Esophagus squamous epithelium (tissue), 5 donors: ENCODE data around the gene MED15. TPM values are rescaled to one million over a fixed set of nuclear protein-coding genes. Genes with fewer than 3 reads are reported as not detected.
"Not testable (repeated sequence)": the region's sequence is repeated elsewhere in the genome, so short reads cannot be mapped to it uniquely, and the experiment has no call there.

Experiments used
- DNase-seq: peaks from one replicate; lab custom pipeline; 2025; lab: John Stamatoyannopoulos, UW
- H3K27ac ChIP-seq, 4 donors: fragments of 200-600 bp; sonication (generic); one replicate each; pipeline ENCODE4 v1.5.1; 2016 to 2019; ENCODE audit warnings: mild to moderate bottlenecking in 1 of 4
- H3K27me3 ChIP-seq, 4 donors: fragments of 200-600 bp; sonication (generic); 1 replicate in 3 of 4; 2 replicates in 1 of 4; pipeline versions ENCODE4 v1.5.1 to v1.6.0; 2017 to 2021; ENCODE audit warnings: antibody characterized with exemption in 1 of 4
- H3K36me3 ChIP-seq, 3 donors: fragments of 200-600 bp; sonication (generic); one replicate each; pipeline ENCODE4 v1.5.1; 2016 to 2019
- H3K4me1 ChIP-seq, 3 donors: fragments of 200-600 bp; sonication (generic); one replicate each; pipeline ENCODE4 v1.5.1; 2017 to 2019
- H3K4me3 ChIP-seq, 4 donors: fragments of 200-600 bp; sonication (generic); 1 replicate in 3 of 4; 2 replicates in 1 of 4; pipeline ENCODE4 v1.5.1; 2016 to 2019; ENCODE audit warnings: mild to moderate bottlenecking in 2 of 4, moderate library complexity in 1 of 4
- H3K9me3 ChIP-seq, 3 donors: fragments of 200-600 bp; sonication (generic); one replicate each; pipeline ENCODE4 v1.5.1; 2016 to 2019
- CTCF ChIP-seq, 6 experiments: fragments of 450-650 bp in 4 of 6; fragments of 200-600 bp in 2 of 6; sonication (generic) in 2 of 6; IDR thresholded peaks; one replicate each; pipeline ENCODE4 v1.5.1; 2016 to 2019; ENCODE audit warnings: antibody characterized with exemption in 6 of 6, mild to moderate bottlenecking in 4 of 6, moderate library complexity in 4 of 6
- POLR2A ChIP-seq, 4 donors: fragments of 450-650 bp; IDR thresholded peaks; one replicate each; pipeline ENCODE4 v1.6.1; 2017; ENCODE audit warnings: antibody characterized with exemption in 4 of 4, mild to moderate bottlenecking in 4 of 4, moderate library complexity in 3 of 4
- WGBS, 2 donors: methylation state at CpG; one replicate each; pipeline ENCODE4 v1.1.5; 2018; 5-methylcytosine and 5-hydroxymethylcytosine counted together
- intact Hi-C: fragments of 100-400 bp; cut with DNase I; formaldehyde crosslinking; loops from one replicate; pipeline ENCODE4 v1.15.0; 2022
- total RNA-seq, 4 donors: library from RNA; depleted of rRNA; stranded (reverse); fragments of >200 nt; gene quantifications; one replicate each; pipeline ENCODE4 v1.1.0, GENCODE V29; 2016
- donor health status: DM: yes; HTN: yes; CAD: no.

MED15 gene
- total RNA-seq, 4 donors from 2014 or later: 31.6 to 51.4 (median 46.1) TPM

- no peak for DNase-seq
- TF ChIP-seq POLR2A (IDR thresholded peaks at IDR 0.05) (no peak), CTCF (IDR thresholded peaks at IDR 0.05) (no peak)
- intact Hi-C loops: no loop called here
- no peaks in the 10 kb centered on the region for H3K36me3 ChIP-seq
- no peaks in the 10 kb centered on the region for H3K27me3 ChIP-seq
- H3K9me3 ChIP-seq: no peaks in the 10 kb centered on the region
- H3K4me3 ChIP-seq: no peak overlapping the region
- 68 to 90% methylated on average over 16 to 18 of the region's 19 CpGs for WGBS, 2 donors
- H3K27ac ChIP-seq: no peak overlapping the region
- peaks cover 0 to 16% (median 5%) of the 10 kb centered on the region in 3 donors for H3K4me1 ChIP-seq
Observed at GRCh38 chr22:20615533-20616450, 108.4 kb downstream of the MED15 start.

- Histone ChIP-seq H3K27ac (no peak overlapping the region), H3K4me3 (no peak overlapping the region), H3K4me1 (peaks cover 0 to 16% (median 5%) of the 10 kb centered on the region in 3 donors), H3K27me3 (no peaks in the 10 kb centered on the region), H3K9me3 (no peaks in the 10 kb centered on the region), H3K36me3 (no peaks in the 10 kb centered on the region)
- TF ChIP-seq CTCF (IDR thresholded peaks at IDR 0.05): no peak
- no peak for TF ChIP-seq POLR2A (IDR thresholded peaks at IDR 0.05)
- intact Hi-C loops: no loop called here
- no peak for DNase-seq
- 88 to 91% methylated on average over 3 to 10 of the region's 10 CpGs for WGBS, 2 donors
Observed at GRCh38 chr22:20616451-20617043, 109.1 kb downstream of the MED15 start.

GRCh38 chr22:20618488-20618887 is 111.1 kb downstream of the MED15 start:
- WGBS, 2 donors: 57 to 61% methylated on average over 3 of the region's 4 CpGs
- no peak overlapping the region for H3K4me3 ChIP-seq
- no peak for DNase-seq
- no peak overlapping the region for H3K27ac ChIP-seq
- H3K9me3 ChIP-seq: no peaks in the 10 kb centered on the region
- no peak for TF ChIP-seq CTCF (IDR thresholded peaks at IDR 0.05)
- no peak for TF ChIP-seq POLR2A (IDR thresholded peaks at IDR 0.05)
- no peaks in the 10 kb centered on the region for H3K27me3 ChIP-seq
- H3K36me3 ChIP-seq: no peaks in the 10 kb centered on the region
- peaks cover 0 to 16% (median 5%) of the 10 kb centered on the region in 3 donors for H3K4me1 ChIP-seq
- intact Hi-C loops: no loop called here

- no peaks in the 10 kb centered on the region for H3K27me3 ChIP-seq
- WGBS, 2 donors: 87 to 89% methylated on average over 6 to 8 of the region's 8 CpGs
- no peak overlapping the region for H3K27ac ChIP-seq
- TF ChIP-seq POLR2A (IDR thresholded peaks at IDR 0.05) (no peak), CTCF (IDR thresholded peaks at IDR 0.05) (no peak)
- H3K36me3 ChIP-seq: no peaks in the 10 kb centered on the region
- DNase-seq: no peak
- peaks cover 0 to 16% (median 5%) of the 10 kb centered on the region in 3 donors for H3K4me1 ChIP-seq
- H3K4me3 ChIP-seq: no peak overlapping the region
- intact Hi-C loops: no loop called here
- no peaks in the 10 kb centered on the region for H3K9me3 ChIP-seq
Observed at GRCh38 chr22:20619045-20619892, 111.9 kb downstream of the MED15 start.

GRCh38 chr22:20619893-20620194 is 112.4 kb downstream of the MED15 start:
- H3K9me3 ChIP-seq, H3K27ac ChIP-seq, DNase-seq, H3K36me3 ChIP-seq, H3K27me3 ChIP-seq, intact Hi-C loops, H3K4me3 ChIP-seq: not testable (repeated sequence)
- 100% methylated on average over 1 of the region's 1 CpG for WGBS, 2 donors
- peaks cover 0 to 12% (median 5%) of the 10 kb centered on the region in 3 donors for H3K4me1 ChIP-seq
